ENCODE results near the gene ZFP92.

GRCh38 chrX:153395613-153396319 is 15.5 kb upstream of the ZFP92 start:
- TF ChIP-seq POLR2A (IDR thresholded peaks at IDR 0.05; ENCODE audit: control extremely low read depth in 1 of 2, low read depth in 2 of 2, low read length in 2 of 2) (no peak), E2F6 (IDR thresholded peaks at IDR 0.05) (no peak), CEBPB (IDR thresholded peaks at IDR 0.05; ENCODE audit: low read depth, low read length) (no peak), ZNF274 (IDR thresholded peaks at IDR 0.05; ENCODE audit: borderline replicate concordance, extremely low read depth, low read length) (no peak), JUND (IDR thresholded peaks at IDR 0.05; ENCODE audit: low read length) (no peak), CTCF (IDR thresholded peaks at IDR 0.05; ENCODE audit: control extremely low read depth in 1 of 3, insufficient read depth in 1 of 3, low read depth in 1 of 3, low read length in 3 of 3) (no peak), SIRT6 (IDR thresholded peaks at IDR 0.05; ENCODE audit: low read length) (no peak)

Data from H1 (cell line).